Adrenal gland (tissue), 5 donors: ENCODE data around the gene MRNIP.

ENCODE experiments used
- POLR2A ChIP-seq, 2 donors: fragments of 450-650 bp; IDR thresholded peaks; one replicate each; pipeline ENCODE4 v1.6.1; 2017; ENCODE audit warnings: antibody characterized with exemption in 2 of 2, mild to moderate bottlenecking in 2 of 2, moderate library complexity in 1 of 2
- TF ChIP-seq, protein P1 (sequence below), 6 experiments: fragments of 450-650 bp in 4 of 6; fragments of 200-600 bp in 2 of 6; sonication (generic) in 1 of 6; IDR thresholded peaks; 1 replicate in 5 of 6; 2 replicates in 1 of 6; pipeline versions ENCODE4 v1.5.1 to v1.8.0; 2016 to 2021; ENCODE audit warnings: antibody characterized with exemption in 6 of 6, mild to moderate bottlenecking in 2 of 6, moderate library complexity in 1 of 6
- donor health status: DM: no; HTN: no; CAD: no.

- TF ChIP-seq, protein P1, sequence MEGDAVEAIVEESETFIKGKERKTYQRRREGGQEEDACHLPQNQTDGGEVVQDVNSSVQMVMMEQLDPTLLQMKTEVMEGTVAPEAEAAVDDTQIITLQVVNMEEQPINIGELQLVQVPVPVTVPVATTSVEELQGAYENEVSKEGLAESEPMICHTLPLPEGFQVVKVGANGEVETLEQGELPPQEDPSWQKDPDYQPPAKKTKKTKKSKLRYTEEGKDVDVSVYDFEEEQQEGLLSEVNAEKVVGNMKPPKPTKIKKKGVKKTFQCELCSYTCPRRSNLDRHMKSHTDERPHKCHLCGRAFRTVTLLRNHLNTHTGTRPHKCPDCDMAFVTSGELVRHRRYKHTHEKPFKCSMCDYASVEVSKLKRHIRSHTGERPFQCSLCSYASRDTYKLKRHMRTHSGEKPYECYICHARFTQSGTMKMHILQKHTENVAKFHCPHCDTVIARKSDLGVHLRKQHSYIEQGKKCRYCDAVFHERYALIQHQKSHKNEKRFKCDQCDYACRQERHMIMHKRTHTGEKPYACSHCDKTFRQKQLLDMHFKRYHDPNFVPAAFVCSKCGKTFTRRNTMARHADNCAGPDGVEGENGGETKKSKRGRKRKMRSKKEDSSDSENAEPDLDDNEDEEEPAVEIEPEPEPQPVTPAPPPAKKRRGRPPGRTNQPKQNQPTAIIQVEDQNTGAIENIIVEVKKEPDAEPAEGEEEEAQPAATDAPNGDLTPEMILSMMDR (IDR thresholded peaks at IDR 0.05): no peak
- TF ChIP-seq POLR2A (IDR thresholded peaks at IDR 0.05): no peak
These were observed 9.9 kb upstream of the MRNIP start for GRCh38 chr5:179868541-179868940.
